ENCODE data around the gene ARHGAP4.

The ARHGAP4 gene

GRCh38 chrX:153874366-153875125, 51.5 kb downstream of the ARHGAP4 start:
- TF ChIP-seq GABPA (IDR thresholded peaks at IDR 0.05; ENCODE audit: low read depth): no peak
- TF ChIP-seq CTCF (IDR thresholded peaks at IDR 0.05; ENCODE audit: insufficient read depth, low read length): no peak
- no peak for TF ChIP-seq POLR2AphosphoS5 (IDR thresholded peaks at IDR 0.05; ENCODE audit: low read depth)
- TF ChIP-seq REST (IDR thresholded peaks at IDR 0.05; ENCODE audit: insufficient replicate concordance, low read depth): no peak
- TF ChIP-seq SPI1 (IDR thresholded peaks at IDR 0.05; ENCODE audit: borderline replicate concordance, low read depth): no peak
- Histone ChIP-seq H3K27me3 (ENCODE audit: insufficient read depth, poor library complexity, severe bottlenecking) (peaks cover 3% of the 10 kb centered on the region), H3K4me3 (replicated peaks; ENCODE audit: insufficient read depth, low read length) (no peak overlapping the region), H3K27ac (replicated peaks) (no peak overlapping the region)
- DNase-seq (ENCODE audit: low read depth in 1 of 2, low spot score in 1 of 2): no peak

GRCh38 chrX:153874085-153874365, 52.0 kb downstream of the ARHGAP4 start:
- H3K4me3 ChIP-seq (replicated peaks; ENCODE audit: insufficient read depth, low read length): no peak overlapping the region
- H3K27me3 ChIP-seq (ENCODE audit: insufficient read depth, poor library complexity, severe bottlenecking): peaks cover 3% of the 10 kb centered on the region
- TF ChIP-seq REST (IDR thresholded peaks at IDR 0.05; ENCODE audit: insufficient replicate concordance, low read depth): no peak
- TF ChIP-seq CTCF (IDR thresholded peaks at IDR 0.05; ENCODE audit: insufficient read depth, low read length): no peak
- TF ChIP-seq POLR2AphosphoS5 (IDR thresholded peaks at IDR 0.05; ENCODE audit: low read depth): no peak
- no peak for TF ChIP-seq SPI1 (IDR thresholded peaks at IDR 0.05; ENCODE audit: borderline replicate concordance, low read depth)
- no peak for TF ChIP-seq GABPA (IDR thresholded peaks at IDR 0.05; ENCODE audit: low read depth)
- DNase-seq (ENCODE audit: low read depth in 1 of 2, low spot score in 1 of 2): no peak
- H3K27ac ChIP-seq (replicated peaks): no peak overlapping the region

GRCh38 chrX:153873282-153874084, 52.6 kb downstream of the ARHGAP4 start:
- no peak overlapping the region for H3K4me3 ChIP-seq (replicated peaks; ENCODE audit: insufficient read depth, low read length)
- H3K27ac ChIP-seq (replicated peaks): no peak overlapping the region
- DNase-seq (ENCODE audit: low read depth in 1 of 2, low spot score in 1 of 2): no peak
- H3K27me3 ChIP-seq (ENCODE audit: insufficient read depth, poor library complexity, severe bottlenecking): peaks cover 3% of the 10 kb centered on the region
- TF ChIP-seq REST (IDR thresholded peaks at IDR 0.05; ENCODE audit: insufficient replicate concordance, low read depth) (no peak), CTCF (IDR thresholded peaks at IDR 0.05; ENCODE audit: insufficient read depth, low read length) (no peak), POLR2AphosphoS5 (IDR thresholded peaks at IDR 0.05; ENCODE audit: low read depth) (no peak), GABPA (IDR thresholded peaks at IDR 0.05; ENCODE audit: low read depth) (no peak), SPI1 (IDR thresholded peaks at IDR 0.05; ENCODE audit: borderline replicate concordance, low read depth) (no peak)
